ENCODE results near the gene SUGCT.

Gene SUGCT

DNA sequence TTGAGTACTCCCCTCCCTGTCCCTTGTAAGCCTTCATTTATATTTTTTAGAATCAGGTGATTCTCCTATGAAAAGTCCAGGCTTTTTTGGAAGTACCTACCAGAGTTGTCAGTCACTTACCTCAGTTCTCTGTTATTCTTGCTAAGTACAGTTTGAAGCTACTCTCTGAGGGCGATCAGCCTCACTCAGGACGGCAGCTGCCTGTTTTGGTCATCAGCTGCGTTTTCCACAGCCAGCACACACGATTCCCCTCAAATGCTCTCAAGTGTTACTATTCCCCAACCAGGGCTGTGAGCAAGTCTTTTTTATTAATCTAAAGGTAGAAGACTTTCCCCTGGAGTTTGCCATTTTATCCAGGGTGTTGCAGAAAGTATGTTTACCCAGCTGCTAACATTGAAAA lies 328.6 kb downstream of the SUGCT start:
- no peak for DNase-seq (ENCODE audit: low read depth in 1 of 2, low spot score in 1 of 2)
- H3K27ac ChIP-seq (replicated peaks), result no peak overlapping the region
- no peaks in the 10 kb centered on the region for H3K27me3 ChIP-seq (ENCODE audit: insufficient read depth, poor library complexity, severe bottlenecking)
- no peak overlapping the region for H3K4me3 ChIP-seq (replicated peaks; ENCODE audit: insufficient read depth, low read length)
- TF ChIP-seq GABPA (IDR thresholded peaks at IDR 0.05; ENCODE audit: low read depth), result no peak
- TF ChIP-seq CTCF (IDR thresholded peaks at IDR 0.05; ENCODE audit: insufficient read depth, low read length), result no peak
- no peak for TF ChIP-seq SPI1 (IDR thresholded peaks at IDR 0.05; ENCODE audit: borderline replicate concordance, low read depth)
- no peak for TF ChIP-seq REST (IDR thresholded peaks at IDR 0.05; ENCODE audit: insufficient replicate concordance, low read depth)
- no peak for TF ChIP-seq POLR2AphosphoS5 (IDR thresholded peaks at IDR 0.05; ENCODE audit: low read depth)

DNA sequence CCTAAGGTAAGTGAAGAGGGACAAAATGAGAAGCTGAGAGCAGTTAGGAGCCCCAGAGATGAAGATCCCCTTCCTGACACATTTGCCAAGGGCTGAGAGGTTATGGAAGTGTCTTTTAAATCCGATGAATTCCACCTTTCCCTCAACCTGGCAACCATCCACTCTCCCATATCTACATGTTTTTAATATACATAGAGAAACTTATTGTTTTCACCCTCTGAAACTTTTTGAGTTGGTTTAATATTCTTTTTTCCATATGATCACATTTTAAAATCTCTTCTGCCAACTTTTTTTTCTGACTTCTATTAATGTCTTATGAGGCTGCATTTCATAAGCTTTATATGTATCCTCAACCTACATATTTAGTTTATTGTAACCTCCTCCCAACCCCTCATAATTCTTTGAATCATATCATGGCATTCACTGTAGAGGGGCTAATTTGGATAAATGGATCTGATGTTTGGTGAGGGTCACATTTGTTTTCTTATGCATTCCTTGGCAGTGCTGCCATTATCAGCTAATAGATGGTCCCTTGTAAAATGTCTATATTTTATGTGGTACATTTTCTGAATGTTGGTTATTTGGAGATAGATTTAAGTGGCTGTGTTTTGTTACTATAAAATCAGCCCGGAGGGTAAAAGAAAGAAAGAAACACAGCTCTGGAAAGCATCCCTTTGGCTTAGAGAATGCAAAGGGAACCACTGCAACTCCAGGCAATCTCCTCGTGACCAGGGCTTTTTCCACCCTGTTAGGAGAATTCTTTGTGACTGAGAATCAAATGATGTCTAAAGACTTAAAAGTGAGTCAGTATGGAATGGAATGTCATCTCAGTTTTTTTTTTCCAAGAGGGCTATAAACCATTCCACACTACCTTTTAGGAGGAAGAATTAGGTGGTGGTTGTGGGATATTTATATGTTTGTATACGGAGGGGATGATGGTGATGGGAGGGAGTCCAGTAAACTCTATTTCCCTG lies 334.4 kb downstream of the SUGCT start:
- Histone ChIP-seq H3K27me3 (ENCODE audit: insufficient read depth, poor library complexity, severe bottlenecking) (no peaks in the 10 kb centered on the region), H3K4me3 (replicated peaks; ENCODE audit: insufficient read depth, low read length) (no peak overlapping the region), H3K27ac (replicated peaks) (no peak overlapping the region)
- no peak for TF ChIP-seq SPI1 (IDR thresholded peaks at IDR 0.05; ENCODE audit: borderline replicate concordance, low read depth)
- TF ChIP-seq CTCF (IDR thresholded peaks at IDR 0.05; ENCODE audit: insufficient read depth, low read length), result no peak
- TF ChIP-seq REST (IDR thresholded peaks at IDR 0.05; ENCODE audit: insufficient replicate concordance, low read depth), result no peak
- TF ChIP-seq POLR2AphosphoS5 (IDR thresholded peaks at IDR 0.05; ENCODE audit: low read depth), result no peak
- no peak for TF ChIP-seq GABPA (IDR thresholded peaks at IDR 0.05; ENCODE audit: low read depth)
- no peak for DNase-seq (ENCODE audit: low read depth in 1 of 2, low spot score in 1 of 2)

DNA sequence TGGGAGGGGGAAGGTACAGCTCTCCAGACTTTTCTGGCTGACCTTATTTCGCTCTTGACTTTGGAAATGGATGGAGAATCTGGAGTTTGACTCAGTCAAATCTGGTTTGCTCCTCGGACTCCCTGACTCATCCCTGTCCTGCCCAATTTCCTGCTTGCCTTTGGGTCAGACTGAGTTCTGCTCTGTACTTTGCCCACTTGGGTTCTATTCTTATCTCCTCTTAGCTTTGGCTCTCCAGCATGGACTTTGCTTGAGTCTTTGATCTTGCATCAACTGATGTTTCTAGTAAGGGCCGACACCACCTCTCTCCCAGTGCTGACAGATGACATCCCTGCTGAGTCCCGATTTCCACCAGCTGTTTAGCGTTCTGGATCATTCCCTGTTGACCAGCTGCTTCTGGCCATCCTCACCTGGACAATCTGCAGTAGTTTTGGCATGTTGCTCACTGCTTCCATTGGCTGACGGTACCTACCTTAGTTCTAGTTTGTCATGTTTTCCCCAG lies 335.3 kb downstream of the SUGCT start:
- no peak overlapping the region for H3K4me3 ChIP-seq (replicated peaks; ENCODE audit: insufficient read depth, low read length)
- H3K27ac ChIP-seq (replicated peaks), result no peak overlapping the region

More for the DNA sequence above, 335.3 kb downstream of the SUGCT start:
- no peak for DNase-seq (ENCODE audit: low read depth in 1 of 2, low spot score in 1 of 2)
- H3K27me3 ChIP-seq (ENCODE audit: insufficient read depth, poor library complexity, severe bottlenecking), result no peaks in the 10 kb centered on the region
- no peak for TF ChIP-seq GABPA (IDR thresholded peaks at IDR 0.05; ENCODE audit: low read depth)
- TF ChIP-seq POLR2AphosphoS5 (IDR thresholded peaks at IDR 0.05; ENCODE audit: low read depth), result no peak
- TF ChIP-seq CTCF (IDR thresholded peaks at IDR 0.05; ENCODE audit: insufficient read depth, low read length), result no peak
- TF ChIP-seq SPI1 (IDR thresholded peaks at IDR 0.05; ENCODE audit: borderline replicate concordance, low read depth), result no peak
- TF ChIP-seq REST (IDR thresholded peaks at IDR 0.05; ENCODE audit: insufficient replicate concordance, low read depth), result no peak
